Loucy (cell line): Measurements from ENCODE around the gene ZNF423.

ENCODE experiments used
- H2AFZ ChIP-seq: fragments of 200-600 bp; sonication (generic); 2 replicates; pipeline ENCODE4 v1.6.0; 2016; ENCODE audit warnings: antibody characterized with exemption, mild to moderate bottlenecking, low read length, moderate library complexity
- H3F3A ChIP-seq: fragments of 200-600 bp; 2 replicates; pipeline ENCODE4 v1.6.0; 2016; ENCODE audit warnings: antibody characterized with exemption, low read depth, mild to moderate bottlenecking
- H3K27me3 ChIP-seq: fragments of 200-600 bp; sonication (generic); 2 replicates; pipeline ENCODE4 v1.6.1; 2014; ENCODE audit warnings: low read length, mild to moderate bottlenecking; ENCODE audit not compliant: insufficient read depth, poor library complexity, severe bottlenecking
- H3K36me3 ChIP-seq: fragments of 200-600 bp; sonication (generic); 2 replicates; pipeline ENCODE4 v1.6.1; 2016; ENCODE audit warnings: low read length; ENCODE audit not compliant: insufficient read depth
- H3K4me1 ChIP-seq: fragments of 200-600 bp; sonication (generic); 2 replicates; pipeline ENCODE4 v1.5.1; 2014; ENCODE audit warnings: low read length, mild to moderate bottlenecking; ENCODE audit not compliant: insufficient read depth, poor library complexity, severe bottlenecking
- H3K4me2 ChIP-seq: fragments of 200-600 bp; sonication (generic); 2 replicates; pipeline ENCODE4 v1.6.0; 2014; ENCODE audit warnings: antibody characterized with exemption, low read length, low read depth, mild to moderate bottlenecking; ENCODE audit not compliant: poor library complexity, severe bottlenecking
- H3K4me3 ChIP-seq: fragments of 200-600 bp; sonication (generic); 2 replicates; pipeline ENCODE4 v1.5.1; 2014; ENCODE audit warnings: low read length, mild to moderate bottlenecking, mixed read lengths; ENCODE audit not compliant: poor library complexity, severe bottlenecking
- H3K79me2 ChIP-seq: fragments of 200-600 bp; sonication (generic); 2 replicates; pipeline ENCODE4 v1.6.1; 2014; ENCODE audit warnings: low read length; ENCODE audit not compliant: insufficient read depth
- H3K9ac ChIP-seq: fragments of 200-600 bp; sonication (generic); 2 replicates; pipeline ENCODE4 v1.6.0; 2014; ENCODE audit warnings: mild to moderate bottlenecking, low read depth, low read length, moderate library complexity; ENCODE audit not compliant: poor library complexity, severe bottlenecking
- H3K9me2 ChIP-seq: fragments of 200-600 bp; sonication (generic); replicated peaks from 2 replicates; pipeline ENCODE4 v1.6.1; 2016; ENCODE audit warnings: low read depth, low read length, mixed read lengths
- H3K9me3 ChIP-seq: fragments of 200-600 bp; sonication (generic); 2 replicates; pipeline ENCODE4 v1.6.1; 2014; ENCODE audit warnings: mild to moderate bottlenecking, antibody characterized with exemption, low read length, low read depth; ENCODE audit not compliant: insufficient read depth
- H4K20me1 ChIP-seq: fragments of 200-600 bp; sonication (generic); 2 replicates; pipeline ENCODE4 v1.6.0; 2014; ENCODE audit warnings: antibody characterized with exemption, low read length, mild to moderate bottlenecking; ENCODE audit not compliant: insufficient read depth, poor library complexity, severe bottlenecking
- CTCF ChIP-seq: fragments of 200-600 bp; sonication (generic); conservative IDR thresholded peaks from 2 replicates; pipeline ENCODE4 v1.5.1; 2014; ENCODE audit warnings: mild to moderate bottlenecking, antibody characterized with exemption, low read length
- EZH2phosphoT487 ChIP-seq: fragments of 200-600 bp; IDR thresholded peaks from 2 replicates; pipeline ENCODE4 v1.6.1; 2018; ENCODE audit warnings: antibody characterized with exemption, mild to moderate bottlenecking, moderate library complexity, borderline replicate concordance

Gene ZNF423

DNA sequence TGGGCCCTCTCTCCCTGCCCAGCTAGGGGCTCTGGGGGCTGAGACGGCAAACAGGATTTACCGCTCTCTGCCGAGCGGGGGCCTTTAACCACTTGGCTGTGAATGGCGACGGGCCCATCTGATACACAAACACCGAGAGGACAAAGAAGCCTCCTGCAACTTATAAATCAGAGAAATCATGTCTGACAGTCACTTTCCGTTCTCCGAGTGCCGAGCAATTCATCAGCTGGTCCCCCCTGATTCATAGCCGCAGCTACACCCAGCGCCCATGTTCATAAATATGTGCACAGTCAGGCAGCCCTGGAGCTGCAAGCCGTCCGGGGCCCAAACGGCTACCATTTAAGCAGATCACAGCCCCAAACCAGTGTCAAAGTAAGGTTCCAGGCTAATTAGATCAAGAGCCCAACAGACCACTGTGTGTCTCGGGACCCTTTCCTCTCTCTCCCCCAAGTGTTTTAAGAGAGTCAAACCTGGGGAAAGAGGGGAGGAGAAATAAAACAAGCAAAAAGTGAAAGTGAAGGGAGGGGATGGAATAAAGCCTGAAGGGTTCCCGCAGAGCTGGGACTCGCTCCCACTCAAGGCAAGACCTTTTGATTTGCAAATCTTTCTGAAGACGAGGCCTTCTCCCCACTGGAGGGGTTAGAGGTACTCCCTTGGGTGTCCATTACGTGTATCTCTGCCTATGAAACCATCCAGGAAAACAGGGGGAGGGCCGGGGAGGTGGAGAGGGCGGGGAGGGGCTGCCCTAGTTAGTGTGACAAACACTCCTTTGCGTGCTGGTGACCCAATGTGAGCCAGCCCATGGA is 327.6 kb downstream of the ZNF423 start:
- Histone ChIP-seq H3K9me3 (no peaks in the 10 kb centered on the region), H4K20me1 (no peaks in the 10 kb centered on the region), H3K79me2 (no peaks in the 10 kb centered on the region), H3K9ac (no peak overlapping the region), H3K27me3 (no peaks in the 10 kb centered on the region), H3K4me1 (peaks cover 4% of the 10 kb centered on the region), H3K36me3 (no peaks in the 10 kb centered on the region), H3K9me2 (no peaks in the 10 kb centered on the region), H3K4me2 (no peak overlapping the region), H2AFZ (no peak overlapping the region), H3K4me3 (no peak overlapping the region), H3F3A (no peaks in the 10 kb centered on the region)
- TF ChIP-seq CTCF, result no peak
- no peak for TF ChIP-seq EZH2phosphoT487

DNA sequence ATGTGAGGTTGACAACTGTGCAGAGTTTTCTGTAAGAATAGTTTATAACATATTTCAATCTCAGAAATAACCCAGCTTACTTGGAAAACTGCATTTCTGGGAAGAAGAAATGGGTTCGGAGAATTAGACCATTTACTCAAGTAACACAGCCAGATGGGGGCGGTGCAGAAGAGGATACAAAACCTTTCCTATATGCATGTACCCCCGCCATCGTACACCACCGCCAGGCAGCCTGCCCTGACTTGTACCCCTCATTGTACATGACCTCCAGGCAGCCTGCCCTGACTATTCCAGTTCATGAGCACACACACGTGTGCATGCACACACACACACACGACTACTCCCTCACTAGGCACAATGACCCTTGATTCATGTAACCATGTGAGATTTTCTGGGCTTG is 328.3 kb downstream of the ZNF423 start:
- H3K36me3 ChIP-seq, result no peaks in the 10 kb centered on the region
- no peaks in the 10 kb centered on the region for H3K9me2 ChIP-seq
- no peak overlapping the region for H2AFZ ChIP-seq
- TF ChIP-seq EZH2phosphoT487 (no peak), CTCF (no peak)
- H3K4me2 ChIP-seq, result no peak overlapping the region
- H3K4me3 ChIP-seq, result no peak overlapping the region
- H3K27me3 ChIP-seq, result no peaks in the 10 kb centered on the region
- peaks cover 4% of the 10 kb centered on the region for H3K4me1 ChIP-seq
- no peaks in the 10 kb centered on the region for H3F3A ChIP-seq
- no peaks in the 10 kb centered on the region for H3K79me2 ChIP-seq
- no peak overlapping the region for H3K9ac ChIP-seq
- no peaks in the 10 kb centered on the region for H3K9me3 ChIP-seq
- no peaks in the 10 kb centered on the region for H4K20me1 ChIP-seq

DNA sequence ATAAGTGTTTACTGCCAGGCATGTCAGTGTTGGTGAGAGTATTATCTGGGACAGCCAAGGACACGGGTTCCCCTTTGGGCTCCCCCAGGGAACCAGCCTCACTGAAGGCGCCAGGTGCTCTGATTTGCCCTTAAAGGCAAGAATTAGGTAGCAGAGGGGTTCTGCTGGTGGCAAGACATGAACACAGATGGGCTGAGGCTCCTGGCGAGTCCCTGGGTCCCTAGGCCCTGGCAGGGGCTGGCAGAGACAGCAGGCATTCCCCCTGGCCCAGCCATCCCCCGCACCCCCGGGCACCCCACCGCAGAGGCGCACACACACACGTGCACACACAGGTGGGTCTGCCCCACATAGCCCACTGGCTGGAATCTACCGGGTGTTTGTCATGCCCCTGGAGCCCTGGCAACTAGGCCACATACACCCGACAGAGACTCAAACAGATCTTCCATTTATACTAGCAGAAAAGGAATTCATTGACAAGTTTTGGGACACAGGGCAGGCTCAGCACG is 329.0 kb downstream of the ZNF423 start:
- Histone ChIP-seq H3F3A (no peaks in the 10 kb centered on the region), H3K9me2 (no peaks in the 10 kb centered on the region), H4K20me1 (no peaks in the 10 kb centered on the region), H3K27me3 (no peaks in the 10 kb centered on the region), H3K9me3 (no peaks in the 10 kb centered on the region), H3K4me3 (no peak overlapping the region), H3K9ac (no peak overlapping the region), H3K36me3 (no peaks in the 10 kb centered on the region), H3K79me2 (no peaks in the 10 kb centered on the region), H3K4me2 (no peak overlapping the region), H2AFZ (no peak overlapping the region), H3K4me1 (no peaks in the 10 kb centered on the region)
- TF ChIP-seq CTCF (no peak), EZH2phosphoT487 (no peak)
